ENCODE data around the gene RNF157. TPM values are rescaled to one million over a fixed set of nuclear protein-coding genes. Genes with fewer than 3 reads are reported as not detected.
"Not testable (repeated sequence)": the region's sequence is repeated elsewhere in the genome, so short reads cannot be mapped to it uniquely, and the experiment has no call there.

Gene RNF157
- total and polyA plus RNA-seq, 2 experiments from 2014 or later: 5.0 to 8.6 TPM

DNA sequence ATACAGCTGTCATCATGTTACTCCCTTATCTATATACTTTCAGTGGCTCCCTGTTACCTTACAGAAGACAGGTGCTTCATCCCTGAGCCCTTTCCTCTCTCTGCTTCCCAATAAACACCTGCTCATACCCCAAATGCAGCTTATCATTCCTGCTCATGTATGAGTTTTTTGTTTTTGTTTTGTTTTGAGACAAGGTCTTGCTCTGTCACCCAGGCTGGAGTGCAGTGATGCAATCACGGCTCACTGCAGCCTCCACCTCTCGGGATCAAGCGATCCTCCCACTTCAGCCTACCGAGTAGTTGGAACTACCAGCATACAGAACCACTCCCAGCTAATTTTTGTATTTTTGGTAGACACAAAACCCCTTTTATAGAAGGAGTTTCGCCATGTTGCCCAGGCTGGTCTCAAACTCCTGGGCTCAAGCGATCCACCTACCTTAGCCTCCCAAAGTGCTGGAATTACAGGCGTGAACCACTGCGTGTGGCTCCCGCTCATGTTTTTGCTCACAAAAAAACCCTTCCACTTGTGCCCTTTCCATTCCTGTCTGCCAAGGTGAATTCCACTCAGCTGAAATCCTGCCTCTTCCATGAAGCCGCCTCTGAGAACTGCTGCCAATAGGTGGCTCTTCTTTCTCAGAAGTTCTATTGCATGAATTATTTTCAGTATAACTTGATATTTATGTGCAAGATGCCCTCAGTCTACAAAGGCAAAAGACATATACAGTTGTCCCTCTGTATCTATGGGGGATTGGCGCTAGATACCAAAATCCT is 7.9 kb upstream of the RNF157 start:
- 86% methylated on average over 11 of the region's 11 CpGs for WGBS (ENCODE audit: low lambda C conversion rate, missing lambda C conversion rate)
- TF ChIP-seq EZH2phosphoT487 (IDR thresholded peaks at IDR 0.05; ENCODE audit: low read depth, severe bottlenecking, unreplicated experiment): no peak
- TF ChIP-seq CTCF (IDR thresholded peaks at IDR 0.05; ENCODE audit: poor library complexity): no peak
- no peak for TF ChIP-seq EZH2 (IDR thresholded peaks at IDR 0.05; ENCODE audit: borderline replicate concordance)
- peaks cover under 1% of the 10 kb centered on the region for H3K27me3 ChIP-seq
- no peaks in the 10 kb centered on the region for H4K20me1 ChIP-seq (ENCODE audit: insufficient read depth, poor library complexity, severe bottlenecking)
- peaks cover 39% of the 10 kb centered on the region for H3K4me1 ChIP-seq (ENCODE audit: insufficient read depth)
- H3K4me3 ChIP-seq: no peak overlapping the region
- DNase-seq (ENCODE audit: low spot score): no peak
- H2AFZ ChIP-seq: no peak overlapping the region
- no peaks in the 10 kb centered on the region for H3K79me2 ChIP-seq
- no peak overlapping the region for H3K4me2 ChIP-seq
- H3K9me2 ChIP-seq (replicated peaks; ENCODE audit: insufficient read depth): no peaks in the 10 kb centered on the region
- peak overlapping the region; percentile 5 for H3K27ac ChIP-seq
- H3K36me3 ChIP-seq (replicated peaks; ENCODE audit: insufficient read depth, low read depth): no peaks in the 10 kb centered on the region
- H3K9me3 ChIP-seq (ENCODE audit: low read depth): no peaks in the 10 kb centered on the region

- Histone ChIP-seq H3K4me2 (no peak overlapping the region), H3K79me2 (no peaks in the 10 kb centered on the region), H3K4me3 (no peak overlapping the region), H3K9me3 (ENCODE audit: low read depth) (no peaks in the 10 kb centered on the region), H4K20me1 (ENCODE audit: insufficient read depth, poor library complexity, severe bottlenecking) (no peaks in the 10 kb centered on the region), H3K27ac (peak overlapping the region; percentile 64), H3K9me2 (replicated peaks; ENCODE audit: insufficient read depth) (no peaks in the 10 kb centered on the region), H2AFZ (no peak overlapping the region), H3K4me1 (ENCODE audit: insufficient read depth) (peaks cover 30% of the 10 kb centered on the region), H3K27me3 (peaks cover 5% of the 10 kb centered on the region), H3K36me3 (replicated peaks; ENCODE audit: insufficient read depth, low read depth) (no peaks in the 10 kb centered on the region)
- DNase-seq (ENCODE audit: low spot score): no peak
- 95% methylated on average over 8 of the region's 8 CpGs for WGBS (ENCODE audit: low lambda C conversion rate, missing lambda C conversion rate)
- no peak for TF ChIP-seq EZH2phosphoT487 (IDR thresholded peaks at IDR 0.05; ENCODE audit: low read depth, severe bottlenecking, unreplicated experiment)
- no peak for TF ChIP-seq EZH2 (IDR thresholded peaks at IDR 0.05; ENCODE audit: borderline replicate concordance)
- no peak for TF ChIP-seq CTCF (IDR thresholded peaks at IDR 0.05; ENCODE audit: poor library complexity)
These were observed 7.0 kb upstream of the RNF157 start for GRCh38 chr17:76247304-76247703.

- WGBS (ENCODE audit: low lambda C conversion rate, missing lambda C conversion rate): 74% methylated on average over 7 of the region's 7 CpGs
- no peak overlapping the region for H3K4me3 ChIP-seq
- TF ChIP-seq CTCF (IDR thresholded peaks at IDR 0.05; ENCODE audit: poor library complexity) (no peak), EZH2 (IDR thresholded peaks at IDR 0.05; ENCODE audit: borderline replicate concordance) (no peak), EZH2phosphoT487 (IDR thresholded peaks at IDR 0.05; ENCODE audit: low read depth, severe bottlenecking, unreplicated experiment) (no peak)
- DNase-seq (ENCODE audit: low spot score): peak; percentile 51
- H3K27ac ChIP-seq: peak overlapping the region; percentile 64
- peaks cover 27% of the 10 kb centered on the region for H3K4me1 ChIP-seq (ENCODE audit: insufficient read depth)
- H3K27me3 ChIP-seq: peaks cover 5% of the 10 kb centered on the region
- H4K20me1 ChIP-seq (ENCODE audit: insufficient read depth, poor library complexity, severe bottlenecking): no peaks in the 10 kb centered on the region
- H3K4me2 ChIP-seq: peak overlapping the region; percentile 47
- H3K79me2 ChIP-seq: peaks cover 5% of the 10 kb centered on the region
- no peaks in the 10 kb centered on the region for H3K9me3 ChIP-seq (ENCODE audit: low read depth)
- no peaks in the 10 kb centered on the region for H3K9me2 ChIP-seq (replicated peaks; ENCODE audit: insufficient read depth)
- no peaks in the 10 kb centered on the region for H3K36me3 ChIP-seq (replicated peaks; ENCODE audit: insufficient read depth, low read depth)
- H2AFZ ChIP-seq: no peak overlapping the region
These were observed 6.1 kb upstream of the RNF157 start for GRCh38 chr17:76246080-76247066.

DNA sequence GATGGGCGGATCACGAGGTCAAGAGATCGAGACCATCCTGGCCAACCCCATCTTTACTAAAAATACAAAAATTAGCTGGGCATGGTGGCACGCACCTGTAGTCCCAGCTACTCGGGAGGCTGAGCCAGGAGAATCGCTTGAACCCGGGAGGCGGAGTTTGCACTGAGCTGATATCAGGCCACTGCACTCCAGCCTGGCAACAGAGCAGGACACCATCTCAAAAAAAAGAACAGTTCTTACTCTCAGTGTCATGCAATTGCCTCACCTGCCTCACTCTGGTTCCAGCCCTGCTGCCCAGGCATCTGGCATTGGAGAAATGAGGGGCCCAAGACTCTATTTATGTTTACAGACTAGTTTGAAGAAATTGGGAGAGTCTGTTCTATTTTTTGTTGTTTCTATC is 4.4 kb upstream of the RNF157 start:
- 95% methylated on average over 8 of the region's 8 CpGs for WGBS (ENCODE audit: low lambda C conversion rate, missing lambda C conversion rate)
- not testable (repeated sequence) for H4K20me1 ChIP-seq (ENCODE audit: insufficient read depth, poor library complexity, severe bottlenecking); H3K27me3 ChIP-seq; H3K79me2 ChIP-seq; H3K27ac ChIP-seq; H3K4me2 ChIP-seq; H3K4me3 ChIP-seq; H3K9me3 ChIP-seq (ENCODE audit: low read depth); DNase-seq (ENCODE audit: low spot score); H3K36me3 ChIP-seq (replicated peaks; ENCODE audit: insufficient read depth, low read depth); H3K9me2 ChIP-seq (replicated peaks; ENCODE audit: insufficient read depth); H2AFZ ChIP-seq
- peaks cover 30% of the 10 kb centered on the region for H3K4me1 ChIP-seq (ENCODE audit: insufficient read depth)

All from hepatocyte (in vitro differentiated cells).